ENCODE data around the gene RAPGEF1. TPM values are rescaled to one million over a fixed set of nuclear protein-coding genes. Genes with fewer than 3 reads are reported as not detected.

The RAPGEF1 gene
- total RNA-seq, 2 experiments from 2014 or later: 118 to 243 TPM

DNA sequence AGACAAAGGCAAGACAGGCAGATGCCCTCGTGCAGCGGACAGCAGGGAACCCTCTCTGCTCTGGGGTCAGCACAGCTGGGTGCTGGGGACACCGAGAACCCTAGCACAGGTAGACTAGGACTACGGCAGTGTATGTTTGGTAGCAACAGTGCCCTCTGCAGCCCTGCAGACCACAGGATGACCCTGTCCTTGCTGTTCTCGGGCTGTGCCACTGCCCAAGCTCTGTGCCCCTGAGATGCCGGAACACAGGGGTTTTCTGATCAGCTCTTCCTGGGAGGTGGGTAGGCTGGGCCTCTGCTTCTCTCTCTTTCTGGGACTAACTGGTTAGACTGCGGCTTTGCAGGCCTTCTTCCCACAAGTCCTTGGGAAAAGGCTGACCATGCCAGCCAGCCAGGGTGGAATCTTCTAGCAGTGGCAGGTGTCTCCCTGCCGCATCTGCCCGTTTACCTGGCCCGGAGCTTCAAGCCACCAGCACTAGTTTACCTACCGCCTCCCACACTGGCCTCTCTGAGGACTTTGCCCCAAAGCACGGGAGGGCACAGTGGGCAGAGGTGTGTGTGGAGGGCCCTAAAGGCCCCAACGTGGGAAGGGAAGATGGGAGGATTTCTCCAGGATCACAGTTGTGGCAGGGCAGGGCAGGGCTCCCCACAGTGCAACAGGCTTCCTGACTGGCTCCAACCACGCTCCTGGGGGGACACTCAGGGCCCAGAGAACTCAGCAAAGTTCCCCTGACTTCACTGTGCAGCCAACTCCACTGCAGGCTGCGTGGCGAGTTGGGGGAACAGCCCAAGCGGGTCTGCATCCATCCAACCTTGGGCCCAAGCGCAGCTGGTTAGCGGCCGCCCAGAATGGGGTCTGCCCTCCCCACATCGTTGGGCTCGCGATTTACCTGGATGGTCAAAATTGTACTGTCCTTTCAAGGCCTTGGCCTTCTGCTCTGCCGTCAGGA, 210.0 kb downstream of the RAPGEF1 start:
- Histone ChIP-seq H3K36me3 (ENCODE audit: insufficient read depth, low read length) (peaks cover 44% of the 10 kb centered on the region), H4K20me1 (ENCODE audit: insufficient read depth, low read length) (no peaks in the 10 kb centered on the region), H3K9me3 (ENCODE audit: low read length) (no peaks in the 10 kb centered on the region), H3K4me3 (ENCODE audit: low read depth, low read length, poor library complexity, severe bottlenecking) (peak overlapping the region; percentile 97), H3K4me1 (ENCODE audit: insufficient read depth, low read length, poor library complexity, severe bottlenecking) (peaks cover 7% of the 10 kb centered on the region), H3K27ac (ENCODE audit: low read depth, low read length, poor library complexity, severe bottlenecking) (no peak overlapping the region), H3K4me2 (ENCODE audit: low read length) (peak overlapping the region; percentile 99), H3K79me2 (ENCODE audit: insufficient read depth, low read depth, low read length) (no peaks in the 10 kb centered on the region; the same call in 1 of the 2 replicates), H3K9me2 (ENCODE audit: insufficient read depth, low read length) (no peaks in the 10 kb centered on the region), H2AFZ (ENCODE audit: low read length) (no peak overlapping the region; the same call in 1 of the 2 replicates)
- no peak for DNase-seq (ENCODE audit: low spot score)
- no TSS peak for BruUV-seq (replicated peaks)
- ChIA-PET CTCF (ENCODE audit: unreplicated experiment) (no interaction called here), POLR2A (no interaction called here)
- no peak for TF ChIP-seq EZH2phosphoT487 (IDR thresholded peaks at IDR 0.05; ENCODE audit: borderline replicate concordance, low read depth, low read length)
- TF ChIP-seq CTCF (conservative IDR thresholded peaks at IDR 0.05; ENCODE audit: low read length): no peak
- intact Hi-C loops (cut with micrococcal nuclease; ENCODE audit: unreplicated experiment): loop anchor here (2.0 kb wide), 1 partner anchor 225 kb away; no protein-coding TSS in a partner anchor

DNA sequence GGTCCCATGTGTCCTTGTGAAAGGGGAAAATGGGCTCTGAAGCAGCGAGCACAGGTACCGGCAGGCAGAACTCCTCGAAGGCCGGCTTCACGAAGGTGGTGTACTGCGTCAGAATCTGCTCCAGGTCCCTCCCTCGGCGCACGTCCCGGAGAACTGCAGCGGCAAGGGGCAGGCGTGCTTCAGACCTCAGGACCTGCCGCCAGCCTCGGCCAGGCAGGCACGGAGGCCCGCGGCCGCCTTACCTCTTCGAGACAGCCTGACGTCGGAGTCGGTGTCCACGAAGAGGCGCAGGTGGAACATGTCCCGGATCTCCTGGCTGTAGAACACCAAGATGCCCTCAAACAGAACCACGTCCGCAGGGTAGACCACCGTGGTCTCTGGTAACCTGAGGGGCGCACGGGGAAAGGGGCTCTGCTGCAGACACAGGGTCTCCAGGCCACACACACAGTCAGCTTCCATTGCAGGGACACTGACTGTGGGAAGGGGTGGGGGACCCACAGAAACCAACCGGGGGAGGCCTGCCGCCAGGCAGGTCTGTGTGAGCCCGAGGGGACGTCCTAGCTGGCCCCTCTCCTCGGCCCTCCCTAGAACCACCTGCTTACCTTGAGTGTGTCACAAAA, 210.9 kb downstream of the RAPGEF1 start:
- no peak for DNase-seq (ENCODE audit: low spot score)
- Histone ChIP-seq H3K4me2 (ENCODE audit: low read length) (no peak overlapping the region), H3K27ac (ENCODE audit: low read depth, low read length, poor library complexity, severe bottlenecking) (no peak overlapping the region), H3K4me1 (ENCODE audit: insufficient read depth, low read length, poor library complexity, severe bottlenecking) (peaks cover 7% of the 10 kb centered on the region), H3K9me2 (ENCODE audit: insufficient read depth, low read length) (no peaks in the 10 kb centered on the region), H3K79me2 (ENCODE audit: insufficient read depth, low read depth, low read length) (no peaks in the 10 kb centered on the region; the same call in 1 of the 2 replicates), H3K9me3 (ENCODE audit: low read length) (no peaks in the 10 kb centered on the region), H4K20me1 (ENCODE audit: insufficient read depth, low read length) (no peaks in the 10 kb centered on the region), H3K4me3 (ENCODE audit: low read depth, low read length, poor library complexity, severe bottlenecking) (no peak overlapping the region), H2AFZ (ENCODE audit: low read length) (no peak overlapping the region), H3K36me3 (ENCODE audit: insufficient read depth, low read length) (peaks cover 52% of the 10 kb centered on the region)
- CTCF ChIA-PET (ENCODE audit: unreplicated experiment): no interaction called here
- POLR2A ChIA-PET: no interaction called here
- intact Hi-C loops (cut with micrococcal nuclease; ENCODE audit: unreplicated experiment): no loop called here
- TF ChIP-seq CTCF (conservative IDR thresholded peaks at IDR 0.05; ENCODE audit: low read length) (no peak), EZH2phosphoT487 (IDR thresholded peaks at IDR 0.05; ENCODE audit: borderline replicate concordance, low read depth, low read length) (no peak)
- no TSS peak for BruUV-seq (replicated peaks)
